ENCODE data around the gene CFAP90.

The CFAP90 gene

DNA sequence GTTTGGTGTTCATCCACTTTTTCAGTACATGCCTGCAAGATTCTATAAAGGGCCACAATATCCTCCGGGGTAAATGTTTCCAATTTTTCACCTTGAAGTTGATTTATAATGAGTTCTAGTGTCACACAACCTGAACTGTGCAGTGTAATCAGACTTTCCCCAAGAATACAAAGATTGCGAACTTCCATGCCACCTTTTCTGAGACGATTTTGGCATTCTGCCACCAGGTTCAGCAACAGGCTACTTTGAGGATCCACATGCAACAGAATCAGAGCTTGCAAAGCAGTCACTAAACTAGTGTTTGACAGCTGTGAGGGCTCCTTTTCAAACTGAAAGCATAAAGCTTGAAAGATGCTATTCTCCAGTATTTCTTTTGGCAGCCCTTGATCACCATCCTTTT, 16.3 kb upstream of the CFAP90 start:
- DNase-seq = no peak

DNA sequence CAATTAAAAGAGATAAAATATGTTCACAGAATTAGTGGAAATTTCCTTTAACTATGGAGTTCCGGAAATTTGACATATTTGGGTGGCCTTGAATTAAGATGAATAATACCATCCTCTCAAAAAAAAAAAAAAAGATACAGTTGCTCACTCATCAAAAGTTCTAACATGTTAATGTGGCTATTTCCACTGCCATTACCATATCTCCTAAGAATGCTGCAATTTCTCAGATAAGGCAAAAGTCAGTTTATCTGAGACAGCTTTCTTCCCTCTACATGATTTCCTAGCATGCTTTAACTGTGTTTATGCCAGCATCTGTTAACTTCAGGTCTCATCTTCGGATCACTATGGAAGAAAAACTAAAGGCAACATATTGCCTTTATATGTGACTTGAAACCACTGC, 15.3 kb upstream of the CFAP90 start:
- DNase-seq = no peak

DNA sequence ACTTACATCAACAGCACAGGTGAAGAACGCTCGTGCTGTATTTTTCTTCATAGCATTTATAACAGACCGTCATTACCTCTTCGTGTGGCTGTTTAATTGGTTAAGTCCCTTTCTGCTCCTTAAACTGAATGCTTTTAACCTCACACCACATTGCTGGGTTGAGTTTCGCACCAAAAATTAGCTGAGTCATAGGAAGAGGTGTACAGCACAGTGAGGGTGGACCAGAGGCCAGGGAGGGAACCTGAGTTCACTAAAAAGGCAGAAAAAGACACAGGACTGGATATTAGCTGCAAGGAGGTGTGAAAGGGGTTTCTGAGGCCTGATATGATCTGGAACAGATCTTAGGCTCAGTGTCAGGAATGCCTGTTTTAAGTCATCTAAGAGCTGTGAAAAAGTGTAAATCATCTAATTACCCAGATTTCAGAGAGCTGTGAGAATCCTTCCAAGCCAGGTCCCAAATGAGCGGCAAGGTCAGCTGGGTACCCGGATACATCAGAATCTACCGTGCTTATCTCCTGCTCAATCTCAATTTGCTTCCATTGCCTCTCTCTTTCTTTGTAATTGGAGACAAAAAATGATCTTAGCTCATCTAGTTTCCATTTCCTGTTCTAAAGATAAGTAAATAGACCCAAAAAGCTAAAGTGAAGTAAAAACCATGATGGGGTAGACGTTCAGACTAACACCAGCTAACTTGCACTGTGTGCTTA, 7.1 kb upstream of the CFAP90 start:
- DNase-seq = no peak

DNA sequence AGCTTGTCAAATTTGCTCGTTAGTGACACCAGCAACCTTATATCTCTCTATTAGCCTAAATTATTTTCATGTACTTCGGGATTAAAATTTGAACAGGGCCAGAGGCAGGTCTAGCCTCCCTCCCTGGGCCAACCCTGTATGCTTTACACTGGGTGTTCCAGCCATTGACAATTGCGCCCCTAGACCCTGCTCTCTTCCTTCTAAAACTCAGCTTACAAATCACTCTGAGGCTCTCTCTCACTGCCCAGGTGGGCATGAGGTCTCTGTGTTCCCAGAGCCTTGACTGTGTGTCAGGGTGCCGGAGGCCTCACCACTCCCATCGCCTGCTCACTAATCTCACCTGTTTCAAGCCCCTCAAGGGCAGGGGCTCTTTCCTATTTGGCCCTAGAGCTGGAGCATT, 6.4 kb upstream of the CFAP90 start:
- no peak for DNase-seq

DNA sequence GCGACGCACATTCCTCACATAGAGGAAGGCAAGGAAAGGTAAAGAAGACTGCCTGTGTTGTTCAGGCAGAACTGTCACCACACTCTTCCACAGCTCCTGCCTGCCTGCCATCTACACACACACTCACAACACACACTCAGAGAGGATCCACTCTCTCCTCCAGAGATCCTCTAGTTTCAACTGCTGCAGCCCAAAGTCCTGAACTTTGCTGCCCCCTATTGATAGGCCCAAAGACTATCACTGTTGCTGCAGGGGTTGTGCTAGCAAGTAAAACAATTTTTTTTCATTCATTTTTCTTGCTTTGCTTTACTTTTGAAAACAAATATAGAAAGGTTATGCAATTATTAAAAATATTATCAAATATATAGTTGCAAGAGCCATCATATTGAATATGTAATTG, 5.9 kb upstream of the CFAP90 start:
- peak; percentile 75 for DNase-seq

DNA sequence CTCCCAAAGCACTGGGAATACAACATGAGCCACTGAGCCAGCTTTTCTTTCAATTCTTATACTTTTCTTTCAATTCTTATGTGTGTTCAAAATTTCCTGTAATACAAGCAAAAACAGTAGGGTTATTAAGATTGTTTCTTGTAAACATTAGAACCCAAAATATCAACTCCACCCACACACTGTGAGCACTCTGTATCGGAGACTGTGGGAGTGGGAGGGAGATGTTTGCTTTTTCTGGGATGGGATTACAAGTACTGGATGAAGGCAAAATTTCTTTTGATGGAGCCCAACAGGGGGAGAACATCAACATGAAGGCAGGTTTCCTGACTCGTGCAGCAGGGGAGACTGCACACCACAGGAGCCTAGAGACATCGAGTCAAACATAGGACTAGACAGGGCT, 4.7 kb upstream of the CFAP90 start:
- no peak for DNase-seq

DNA sequence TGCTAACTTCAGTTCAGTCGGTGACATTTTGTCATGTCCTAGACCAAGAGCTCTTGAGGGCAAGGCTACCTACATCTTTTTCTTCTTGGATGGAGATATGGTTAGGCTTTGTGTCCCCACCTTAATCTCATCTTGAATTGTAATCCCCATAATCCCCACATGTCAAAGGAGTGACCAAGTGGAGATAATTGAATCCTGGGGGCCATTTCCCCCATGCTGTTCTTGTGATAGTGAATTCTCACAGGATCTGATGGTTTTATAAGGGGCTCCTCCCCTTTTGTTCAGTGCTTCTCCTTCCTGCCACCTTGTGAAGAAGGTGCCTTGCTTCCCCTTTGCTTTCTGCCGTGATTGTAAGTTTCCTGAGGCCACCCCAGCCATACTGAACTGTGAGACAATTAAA, 2.1 kb upstream of the CFAP90 start:
- no peak for DNase-seq

DNA sequence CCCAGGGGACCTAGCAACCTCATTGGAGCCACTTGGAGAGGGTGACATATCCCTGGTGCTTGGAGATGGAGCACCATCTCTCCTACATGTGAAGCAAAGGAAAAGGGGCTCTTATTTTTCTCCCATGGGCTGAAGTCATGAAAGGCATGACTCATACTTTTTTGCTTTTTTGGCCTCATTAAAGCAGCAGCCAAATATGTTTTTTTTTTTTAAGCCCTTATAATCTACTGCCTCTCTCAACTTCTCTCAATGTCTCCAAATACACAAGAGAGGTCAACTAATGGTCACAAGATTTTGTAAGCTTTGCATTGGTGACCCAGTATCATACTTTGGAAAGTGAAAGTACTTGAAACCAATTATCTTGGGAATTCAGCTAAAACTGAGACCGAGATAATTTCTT, 1.6 kb upstream of the CFAP90 start:
- DNase-seq = no peak

DNA sequence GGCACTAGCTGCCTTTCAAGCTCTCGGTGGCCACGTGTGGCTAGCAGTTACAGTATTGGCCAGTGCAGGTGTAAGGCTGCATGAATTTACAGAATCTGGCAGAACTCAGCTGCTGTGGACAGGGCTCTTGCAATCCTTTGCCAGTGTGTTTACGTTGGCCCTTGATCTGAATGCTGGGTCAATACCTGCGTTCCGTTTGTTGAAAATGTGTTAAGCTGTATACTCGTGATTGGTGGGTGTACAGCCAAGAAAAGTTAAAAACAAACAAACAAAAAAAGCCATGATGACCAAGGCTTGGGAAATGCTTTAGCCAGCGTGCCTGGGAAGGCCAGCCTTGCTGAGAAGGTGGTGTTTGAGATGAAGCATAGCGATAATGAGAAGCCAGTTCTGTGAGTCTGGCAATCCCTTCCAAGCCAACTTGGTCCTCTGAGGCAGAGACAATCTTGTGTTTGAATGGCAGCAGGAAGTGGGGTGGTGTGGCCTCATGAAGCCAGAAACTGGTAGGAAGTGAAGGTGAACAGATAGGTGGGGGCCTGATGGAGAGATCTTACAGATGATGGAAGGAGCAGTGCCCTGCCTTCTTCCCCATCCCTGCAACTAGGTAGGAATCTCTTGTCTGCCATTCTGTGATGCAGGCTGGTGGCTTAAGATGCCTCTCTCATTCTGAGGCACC, 820 bp upstream of the CFAP90 start:
- DNase-seq = no peak

DNA sequence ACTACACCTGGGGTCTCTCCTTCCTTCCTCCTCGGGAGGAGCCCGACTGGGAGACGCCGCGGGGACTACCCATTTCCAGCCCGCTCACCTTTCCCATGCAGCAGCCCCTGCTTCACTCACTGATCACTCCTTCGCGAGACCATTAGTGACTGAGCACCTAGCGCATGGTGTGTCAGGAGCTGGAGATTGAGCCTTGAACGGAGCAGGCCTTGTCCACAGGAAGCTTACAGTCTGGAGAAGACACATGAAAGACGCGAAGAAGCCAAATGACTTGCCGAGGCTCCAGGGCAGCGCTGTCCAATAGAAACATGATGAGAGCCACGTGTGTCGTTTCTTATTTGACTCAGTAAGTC, 283 bp upstream of the CFAP90 start:
- no peak for DNase-seq

DNA sequence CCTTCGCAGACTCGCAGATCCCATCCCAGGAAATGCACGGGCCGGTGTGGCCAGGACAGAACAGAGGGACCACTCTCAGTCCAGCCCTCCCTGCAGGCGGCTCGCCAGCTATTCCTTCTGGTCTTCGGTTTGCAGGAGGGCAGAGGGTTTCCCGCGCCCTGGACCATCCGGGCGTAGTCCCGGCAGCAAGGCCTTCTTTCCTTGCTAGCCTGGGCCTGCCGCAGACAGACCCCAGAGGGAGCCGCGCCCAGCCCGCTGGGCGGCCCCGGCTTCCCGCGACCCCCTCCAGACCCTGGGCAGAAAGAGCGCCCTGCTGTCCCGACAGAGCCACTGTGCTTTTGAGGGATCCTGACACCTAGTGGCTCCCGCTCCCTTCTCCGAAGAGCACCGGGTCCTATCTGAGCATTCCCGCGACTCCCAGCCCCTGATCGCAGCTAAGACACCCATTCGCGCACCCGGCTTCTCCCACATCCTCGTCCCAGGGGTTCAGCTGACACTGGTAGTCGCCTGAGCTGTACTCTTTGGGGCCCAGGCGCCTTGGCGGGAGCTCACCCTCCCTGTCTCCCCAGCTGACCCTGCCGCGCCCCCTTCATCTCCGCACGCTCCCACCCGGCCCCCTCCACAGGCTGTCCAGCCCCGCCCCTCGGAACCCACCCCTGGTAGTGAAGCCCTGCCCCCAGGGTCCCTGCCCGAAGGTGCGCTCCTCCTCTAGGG, 1.1 kb downstream of the CFAP90 start:
- DNase-seq = no peak

DNA sequence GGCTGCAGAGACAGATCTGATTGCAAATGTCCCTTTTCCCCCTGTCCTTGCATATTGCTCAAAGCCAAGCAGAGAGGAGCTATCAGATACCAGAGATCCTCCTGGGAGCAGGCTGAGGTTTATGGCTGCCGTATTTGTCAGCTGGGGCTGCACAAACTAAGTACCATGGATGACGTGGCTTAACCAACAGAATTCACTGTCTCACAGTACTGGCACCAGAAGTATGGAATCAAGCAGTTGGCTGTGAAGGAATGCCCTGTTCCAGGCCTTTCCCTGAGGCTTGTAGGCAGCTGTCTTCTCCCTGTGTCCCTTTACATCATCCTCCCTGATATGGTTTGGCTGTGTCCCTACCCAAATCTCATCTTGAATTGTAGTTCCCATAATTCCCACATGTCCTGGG, 2.6 kb downstream of the CFAP90 start:
- no peak for DNase-seq

DNA sequence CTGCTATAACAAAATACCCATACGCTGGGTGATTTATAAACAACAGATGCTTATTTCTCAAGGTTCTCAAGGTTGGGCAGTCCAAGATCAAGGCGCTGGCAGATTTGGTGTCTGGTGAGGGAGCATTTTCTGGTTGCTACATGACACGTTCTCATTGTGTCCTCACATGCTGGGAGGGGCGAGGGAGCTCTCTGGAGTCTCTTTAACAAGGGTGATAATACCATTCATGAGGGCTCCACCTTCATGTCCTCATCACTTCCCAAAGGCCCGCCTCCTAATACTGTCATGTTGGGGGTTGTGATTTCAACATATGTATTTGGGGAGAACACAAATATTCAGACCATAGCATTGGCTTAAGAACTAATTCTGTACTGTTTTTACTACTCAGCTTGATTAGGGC, 4.6 kb downstream of the CFAP90 start:
- DNase-seq = no peak

DNA sequence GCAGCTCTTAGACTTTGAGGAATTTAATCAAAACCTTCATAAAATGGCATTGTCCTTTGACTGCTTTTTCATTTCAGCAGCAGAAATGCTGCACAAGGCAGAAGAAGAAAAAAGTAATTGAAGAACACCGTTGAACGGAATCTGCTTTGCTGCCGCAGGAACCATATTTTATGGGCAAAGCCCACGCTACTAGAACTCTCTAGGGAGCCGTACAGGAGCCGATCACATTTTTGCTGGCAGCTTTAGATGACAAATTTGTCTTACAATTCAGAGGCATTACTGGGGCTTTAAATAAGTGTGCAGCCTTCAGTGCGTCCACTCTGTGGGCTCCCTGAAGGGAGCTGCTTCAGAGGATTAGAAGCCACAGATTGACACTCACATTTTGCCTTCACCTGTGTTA, 5.4 kb downstream of the CFAP90 start:
- DNase-seq = no peak

DNA sequence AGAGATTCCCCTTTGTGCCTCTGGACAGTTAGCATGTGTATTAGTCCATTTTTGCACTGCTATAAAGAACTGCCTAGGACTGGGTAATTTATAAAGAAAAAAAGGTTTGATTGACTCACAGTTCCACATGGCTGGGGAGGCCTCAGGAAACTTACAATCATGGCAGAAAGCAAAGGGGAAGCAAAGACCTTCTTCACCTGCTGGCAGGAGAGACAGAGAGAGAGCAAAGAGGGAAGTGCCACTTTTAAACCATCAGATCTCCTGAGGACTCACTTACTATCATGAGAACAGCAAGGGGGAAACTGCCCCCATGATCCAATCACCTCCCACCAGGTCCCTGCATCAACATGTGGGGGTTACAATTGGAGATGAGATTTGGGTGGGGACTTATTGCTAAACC, 6.0 kb downstream of the CFAP90 start:
- no peak for DNase-seq

DNA sequence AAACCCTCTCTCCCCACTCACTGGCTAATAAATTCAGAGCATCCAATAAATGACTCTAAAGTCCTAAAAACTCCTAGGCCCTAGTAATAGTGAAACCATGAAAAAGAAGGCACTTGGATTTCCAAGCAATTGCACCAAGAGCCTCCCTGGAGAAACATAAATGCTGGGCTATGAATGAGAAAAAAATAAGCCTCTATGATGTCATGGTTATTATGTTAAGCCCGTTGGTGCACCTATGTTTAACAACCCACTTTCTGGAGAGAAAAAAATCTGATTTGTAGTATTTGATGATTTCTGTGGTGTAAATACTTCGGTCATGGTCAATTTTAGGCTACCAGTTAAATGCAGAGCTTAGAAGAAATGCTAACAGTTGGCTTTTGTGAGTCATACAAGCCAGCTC, 8.4 kb downstream of the CFAP90 start:
- DNase-seq = no peak

DNA sequence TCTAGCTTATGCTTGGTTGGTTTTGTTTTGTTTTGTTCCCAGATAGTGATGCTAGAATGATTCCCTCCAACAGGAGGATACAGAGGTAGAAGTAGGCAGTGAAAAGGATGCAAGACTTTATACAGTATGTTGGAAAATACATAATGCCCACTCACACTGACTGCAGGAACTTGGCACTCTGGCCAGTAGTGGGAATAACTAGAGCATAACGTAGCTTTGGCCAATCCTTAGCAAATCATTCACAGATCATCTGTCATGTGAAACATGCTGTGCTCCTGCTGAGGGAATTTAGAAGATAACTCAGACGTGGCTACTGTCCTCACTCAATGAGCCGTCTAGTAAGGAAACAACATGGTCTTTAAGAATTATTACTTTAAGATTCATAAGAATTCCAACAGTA, 13.5 kb downstream of the CFAP90 start:
- peak; percentile 95 for DNase-seq

DNA sequence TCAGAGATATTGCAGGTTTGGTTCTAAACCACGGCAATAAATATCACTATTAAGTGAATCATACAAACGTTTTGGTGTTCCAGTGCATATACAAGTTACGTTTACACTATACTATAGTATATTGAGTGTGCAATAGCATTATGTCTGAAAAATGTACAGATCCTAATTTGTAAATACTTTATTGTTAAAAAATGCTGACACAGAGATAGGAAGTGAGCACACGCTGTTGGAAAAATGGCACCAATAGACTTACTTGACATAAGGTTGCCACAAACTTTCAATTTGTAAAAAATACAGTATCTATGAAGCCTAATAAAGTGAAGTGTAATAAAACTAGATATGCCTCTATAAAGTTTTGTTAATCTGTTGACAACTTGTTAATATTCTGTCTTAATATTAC, 16.0 kb downstream of the CFAP90 start:
- DNase-seq = no peak

DNA sequence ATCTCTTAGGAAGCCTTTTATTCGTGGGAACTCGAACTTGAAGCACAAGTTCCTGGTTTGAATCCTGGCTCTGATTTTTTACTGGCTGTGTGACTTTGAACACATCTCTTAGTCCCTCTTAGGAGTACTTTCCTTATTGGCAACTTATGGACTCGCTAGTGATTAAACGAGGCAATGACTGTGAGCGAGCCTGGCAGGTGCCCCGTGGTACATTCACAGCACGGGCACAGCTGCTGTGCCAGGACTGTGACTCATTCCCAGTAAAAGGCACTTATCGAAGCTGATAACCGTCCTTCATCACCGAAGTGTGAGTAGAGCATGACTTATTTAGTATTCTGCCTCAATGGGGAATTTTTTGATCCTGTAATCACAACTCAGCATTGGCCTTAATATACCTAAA, 22.7 kb downstream of the CFAP90 start:
- DNase-seq = no peak

DNA sequence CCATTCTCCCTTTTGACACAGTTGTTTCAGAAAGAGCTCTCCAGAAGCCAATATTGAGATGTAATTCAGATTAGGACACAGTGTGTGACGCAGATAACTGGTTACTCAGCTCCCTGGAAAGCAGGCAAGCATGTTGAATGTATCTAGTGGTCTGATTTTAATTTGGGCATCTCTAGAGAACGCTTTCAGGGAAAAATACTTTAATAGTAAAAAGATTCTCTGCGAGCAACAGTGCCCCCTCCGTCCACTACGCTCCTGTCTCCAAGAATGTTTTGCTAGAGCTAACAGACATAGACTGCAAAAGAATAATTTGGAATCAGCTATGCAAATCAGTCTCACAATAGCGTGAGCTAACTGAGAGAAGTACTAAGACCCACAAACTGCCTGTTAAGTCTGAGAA, 23.3 kb downstream of the CFAP90 start:
- DNase-seq = no peak

DNA sequence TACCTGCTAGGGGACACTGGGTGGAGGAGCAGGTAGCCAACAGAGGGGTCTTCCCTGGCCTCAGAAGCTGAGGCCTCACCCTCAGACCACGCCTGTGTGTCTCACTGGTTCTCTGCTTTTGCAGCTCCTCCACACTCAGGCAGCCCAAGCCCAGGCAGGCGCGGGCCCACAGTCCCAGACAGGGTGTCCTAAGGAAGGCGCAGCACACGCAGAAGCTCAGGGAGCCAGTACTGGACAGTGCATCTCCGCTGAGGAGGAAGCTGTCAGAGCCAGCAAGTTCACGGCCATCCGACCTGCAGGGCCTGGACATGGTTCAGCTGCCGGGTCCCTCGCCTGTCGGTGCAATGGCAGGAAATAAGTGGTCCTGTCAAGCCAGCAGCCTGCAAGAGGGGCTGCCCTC, 25.3 kb downstream of the CFAP90 start:
- DNase-seq = no peak

DNA sequence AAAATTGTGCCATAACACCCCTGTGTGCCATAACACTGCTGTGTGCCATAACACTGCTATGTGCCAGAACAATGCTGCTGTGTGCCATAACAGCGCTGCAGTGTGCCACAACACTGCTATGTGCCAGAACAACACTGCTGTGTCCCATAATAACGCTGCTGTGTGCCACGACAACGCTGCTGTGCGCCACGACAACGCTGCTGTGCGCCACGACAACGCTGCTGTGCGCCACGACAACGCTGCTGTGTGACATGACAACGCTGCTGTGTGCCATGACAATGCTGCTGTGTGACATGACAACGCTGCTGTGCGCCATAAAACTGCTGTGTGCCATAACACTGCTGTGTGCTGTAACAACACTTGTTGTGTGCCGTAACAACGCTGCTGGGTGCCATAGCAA, 25.9 kb downstream of the CFAP90 start:
- no peak for DNase-seq

DNA sequence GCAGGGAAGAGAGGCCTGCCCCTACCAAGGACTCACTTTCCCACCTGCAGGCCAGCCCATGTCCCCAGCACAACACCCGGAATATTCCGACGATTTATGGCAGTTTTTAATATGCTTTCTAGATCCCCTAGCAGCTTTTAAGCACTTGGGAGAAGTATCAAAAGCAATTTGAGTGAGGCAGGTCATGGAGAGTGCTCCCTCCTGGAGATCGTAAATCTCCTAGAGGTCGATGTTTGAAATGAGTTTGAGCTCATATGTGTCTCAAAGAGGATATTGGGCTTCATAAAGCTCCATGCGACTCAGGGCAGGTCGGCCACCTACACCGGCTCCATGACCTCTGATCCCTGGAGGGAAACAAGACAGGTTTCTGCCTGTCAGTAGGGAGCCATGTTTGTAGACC, 27.3 kb downstream of the CFAP90 start:
- DNase-seq = no peak

DNA sequence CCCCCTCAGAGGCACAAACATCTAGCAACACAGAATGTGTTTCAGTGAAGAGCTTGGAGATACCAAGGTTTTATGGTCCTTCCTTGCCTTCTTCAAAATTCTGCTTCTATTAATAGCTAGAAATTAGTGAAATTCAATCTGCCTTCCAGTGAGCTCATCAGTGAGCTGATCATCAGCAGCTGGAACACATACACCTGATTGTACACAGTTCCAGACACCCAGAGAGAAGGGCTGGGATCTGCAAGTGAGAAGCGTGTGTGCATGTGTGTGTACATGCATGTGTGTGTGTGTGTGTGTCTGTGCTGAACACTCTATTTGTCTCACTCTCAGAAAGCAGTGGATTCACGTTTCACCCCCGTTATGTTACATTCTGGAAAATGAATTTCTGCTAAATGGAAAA, 28.5 kb downstream of the CFAP90 start:
- no peak for DNase-seq

DNA sequence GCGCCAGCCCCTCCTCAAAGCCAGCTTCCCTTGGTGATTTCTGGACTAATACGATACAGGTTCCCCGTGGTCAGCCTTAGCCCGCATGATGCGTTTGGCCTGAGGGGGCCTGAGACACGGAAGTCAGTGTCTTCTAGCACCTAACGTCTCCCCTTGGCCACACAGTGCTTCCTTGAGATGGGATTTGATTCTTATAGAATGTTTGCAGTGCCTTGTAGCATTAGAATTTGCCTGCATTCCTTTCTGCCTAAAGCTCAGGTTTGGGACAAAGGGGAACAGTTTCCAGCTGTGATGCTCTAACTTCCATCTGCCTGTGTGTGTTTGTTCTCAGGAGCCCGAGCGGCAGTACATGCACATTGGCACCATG, 34.4 kb downstream of the CFAP90 start:
- DNase-seq = no peak

Data from kidney glomerular epithelial cell (primary cell).